BJ (cell line): ENCODE results near the gene MDK. TPM values are rescaled to one million over a fixed set of nuclear protein-coding genes. Genes with fewer than 3 reads are reported as not detected.
"Not testable (repeated sequence)": the region's sequence is repeated elsewhere in the genome, so short reads cannot be mapped to it uniquely, and the experiment has no call there.

Experiments used
- CTCF ChIA-PET: fragments of 350-600 bp; formaldehyde crosslinking; extraction: SDS; loops from one replicate; lab custom pipeline; 2021; ENCODE audit warnings: antibody characterized with exemption, inconsistent platforms; lab: Yijun Ruan, JAX
- POLR2A ChIA-PET: fragments of 300-600 bp; sonication (Branson Sonifier 250); formaldehyde crosslinking; extraction: SDS; loops from one replicate; lab custom pipeline; 2021; ENCODE audit warnings: antibody characterized with exemption; lab: Charles Lee
- DNase-seq: peaks from one replicate; pipeline ENCODE4 v3.0.0-alpha.2; 2011; ENCODE audit warnings: low read depth
- H3K27me3 ChIP-seq: 2 replicates; pipeline ENCODE4 v1.6.0; 2011; ENCODE audit warnings: low read length; ENCODE audit not compliant: control insufficient read depth, insufficient read depth
- H3K36me3 ChIP-seq: 2 replicates; pipeline ENCODE4 v1.5.1; 2011; ENCODE audit warnings: low read length; ENCODE audit not compliant: control insufficient read depth, insufficient read depth
- H3K4me3 ChIP-seq: 2 replicates; pipeline ENCODE4 v1.5.1; 2011; ENCODE audit warnings: low read depth, mild to moderate bottlenecking, control low read depth, low read length
- CTCF ChIP-seq: IDR thresholded peaks from 2 replicates; pipeline ENCODE4 v1.5.1; 2011; ENCODE audit warnings: low read depth, mild to moderate bottlenecking, control low read depth, inconsistent platforms, low read length, moderate library complexity; ENCODE audit not compliant: insufficient read depth
- polyA plus RNA-seq: library from polyadenylated mRNA; depleted of rRNA; stranded (reverse); fragments of >200 nt; gene quantifications from 2 replicates; pipeline ENCODE4 v1.2.3, GENCODE V29; 2011

Gene MDK
- polyA plus RNA-seq, 1 experiment = 91.9 TPM

GRCh38 chr11:46372086-46372485 lies 9.4 kb upstream of the MDK start:
- ChIA-PET CTCF (interaction anchor here (1.2 to 1.5 kb wide), 2 partner anchors 11 to 24 kb away, joined by 3 to 5 read pairs; partner anchors contain the start of gene DGKZ), POLR2A (no interaction called here)
- no peak for TF ChIP-seq CTCF
- H3K27me3 ChIP-seq = no peaks in the 10 kb centered on the region
- H3K4me3 ChIP-seq = no peak overlapping the region
- H3K36me3 ChIP-seq = peaks cover 22% of the 10 kb centered on the region
- no peak for DNase-seq

- DNase-seq, H3K27me3 ChIP-seq, H3K4me3 ChIP-seq, POLR2A ChIA-PET: not testable (repeated sequence)
- CTCF ChIA-PET = interaction anchor here (1.2 to 1.5 kb wide), 2 partner anchors 11 to 25 kb away, joined by 3 to 5 read pairs; partner anchors contain the start of gene DGKZ
- H3K36me3 ChIP-seq = peaks cover 22% of the 10 kb centered on the region
Observed at GRCh38 chr11:46372501-46372900, 9.0 kb upstream of the MDK start.

DNA sequence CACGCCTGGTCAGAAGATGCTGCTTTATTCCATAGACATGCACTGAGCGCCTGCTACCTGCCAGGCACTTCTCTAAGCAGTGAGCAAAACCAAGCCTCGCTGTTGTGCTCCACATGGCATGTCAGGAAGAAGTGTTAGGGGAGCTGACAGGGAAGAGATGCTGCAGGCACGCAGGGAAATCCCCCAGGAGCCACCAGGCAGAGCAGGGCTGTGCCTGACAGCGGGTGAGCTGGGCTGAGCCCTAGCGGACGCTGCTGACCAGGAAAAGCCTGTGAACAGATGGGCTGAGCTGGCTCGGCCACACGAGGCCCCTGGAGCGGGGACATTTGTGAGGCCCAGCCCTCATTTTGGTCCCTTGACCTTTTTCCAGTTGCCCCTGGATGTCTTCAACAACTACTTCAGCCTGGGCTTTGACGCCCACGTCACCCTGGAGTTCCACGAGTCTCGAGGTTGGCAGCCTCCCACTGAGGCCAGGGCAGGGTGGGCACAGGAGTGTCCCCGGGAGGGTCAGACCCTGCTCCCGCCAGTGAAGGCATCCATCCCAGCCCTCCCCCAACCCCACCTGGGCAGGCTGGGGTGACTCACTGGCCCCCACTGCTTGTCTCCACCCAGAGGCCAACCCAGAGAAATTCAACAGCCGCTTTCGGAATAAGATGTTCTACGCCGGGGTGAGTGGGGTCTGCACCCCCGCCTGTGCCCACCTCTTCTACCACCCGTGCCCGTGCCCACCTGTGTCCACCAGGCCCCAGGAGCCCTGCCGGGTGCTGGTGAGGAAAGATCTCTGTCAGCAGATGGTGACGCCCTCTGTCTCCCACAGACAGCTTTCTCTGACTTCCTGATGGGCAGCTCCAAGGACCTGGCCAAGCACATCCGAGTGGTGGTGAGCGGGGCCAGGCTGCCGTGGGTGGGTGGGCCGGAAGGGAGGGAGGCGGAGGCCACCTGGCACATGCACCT lies 7.4 kb upstream of the MDK start:
- ChIA-PET CTCF (interaction anchor here (0.6 kb wide), 1 partner anchor 58 kb away, joined by 3 read pairs; no protein-coding TSS in a partner anchor), POLR2A (no interaction called here)
- Histone ChIP-seq H3K27me3 (no peaks in the 10 kb centered on the region), H3K36me3 (peaks cover 20% of the 10 kb centered on the region), H3K4me3 (no peak overlapping the region)
- DNase-seq = no peak
- no peak for TF ChIP-seq CTCF

GRCh38 chr11:46374815-46375214 lies 6.7 kb upstream of the MDK start:
- Histone ChIP-seq H3K27me3 (no peaks in the 10 kb centered on the region), H3K36me3 (peaks cover 20% of the 10 kb centered on the region), H3K4me3 (no peak overlapping the region)
- ChIA-PET POLR2A (no interaction called here), CTCF (interaction anchor here (0.6 kb wide), 1 partner anchor 59 kb away, joined by 3 read pairs; no protein-coding TSS in a partner anchor)
- DNase-seq = no peak
- no peak for TF ChIP-seq CTCF

DNA sequence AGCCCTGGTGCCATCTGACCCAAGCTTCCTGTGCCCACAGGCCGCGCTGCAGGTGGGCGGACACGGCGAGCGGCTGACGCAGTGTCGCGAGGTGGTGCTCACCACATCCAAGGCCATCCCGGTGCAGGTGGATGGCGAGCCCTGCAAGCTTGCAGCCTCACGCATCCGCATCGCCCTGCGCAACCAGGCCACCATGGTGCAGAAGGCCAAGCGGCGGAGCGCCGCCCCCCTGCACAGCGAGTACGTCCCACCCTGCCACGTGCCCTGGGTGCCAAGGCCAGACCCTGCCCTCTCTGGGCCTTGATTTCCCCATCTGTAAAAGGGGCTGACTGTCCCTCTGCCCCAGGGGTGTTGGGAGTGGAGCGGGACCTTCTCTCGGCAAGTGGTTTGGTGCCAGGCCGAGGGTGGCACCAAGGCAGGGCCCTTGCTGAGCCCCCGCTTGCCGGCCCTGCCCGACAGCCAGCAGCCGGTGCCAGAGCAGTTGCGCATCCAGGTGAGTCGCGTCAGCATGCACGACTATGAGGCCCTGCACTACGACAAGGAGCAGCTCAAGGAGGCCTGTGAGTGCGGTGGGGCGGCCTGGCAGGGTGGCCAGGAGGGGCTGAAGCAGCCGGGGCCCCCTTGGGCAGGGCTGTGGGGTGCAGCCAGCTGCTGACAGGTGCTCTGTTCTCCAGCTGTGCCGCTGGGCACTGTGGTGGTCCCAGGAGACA lies 5.9 kb upstream of the MDK start:
- Histone ChIP-seq H3K27me3 (no peaks in the 10 kb centered on the region), H3K36me3 (peaks cover 16% of the 10 kb centered on the region), H3K4me3 (no peak overlapping the region)
- CTCF ChIA-PET = interaction anchor here (1.2 to 4.9 kb wide), 3 partner anchors 7 to 154 kb away, joined by 3 to 51 read pairs (median 3); no protein-coding TSS in a partner anchor
- DNase-seq = no peak
- POLR2A ChIA-PET = no interaction called here
- no peak for TF ChIP-seq CTCF
